GM18502 (cell line): ENCODE measurements around the gene RBPJL.
"Not testable (repeated sequence)": the region's sequence is repeated elsewhere in the genome, so short reads cannot be mapped to it uniquely, and the experiment has no call there.

Experiments
- ATAC-seq: cut with Tn5 transposase; IDR thresholded peaks from one replicate; pipeline ENCODE4 v1.9.1; 2021; ENCODE audit warnings: mild to moderate bottlenecking; ENCODE audit not compliant: unreplicated experiment, poor library complexity

RBPJL gene

DNA sequence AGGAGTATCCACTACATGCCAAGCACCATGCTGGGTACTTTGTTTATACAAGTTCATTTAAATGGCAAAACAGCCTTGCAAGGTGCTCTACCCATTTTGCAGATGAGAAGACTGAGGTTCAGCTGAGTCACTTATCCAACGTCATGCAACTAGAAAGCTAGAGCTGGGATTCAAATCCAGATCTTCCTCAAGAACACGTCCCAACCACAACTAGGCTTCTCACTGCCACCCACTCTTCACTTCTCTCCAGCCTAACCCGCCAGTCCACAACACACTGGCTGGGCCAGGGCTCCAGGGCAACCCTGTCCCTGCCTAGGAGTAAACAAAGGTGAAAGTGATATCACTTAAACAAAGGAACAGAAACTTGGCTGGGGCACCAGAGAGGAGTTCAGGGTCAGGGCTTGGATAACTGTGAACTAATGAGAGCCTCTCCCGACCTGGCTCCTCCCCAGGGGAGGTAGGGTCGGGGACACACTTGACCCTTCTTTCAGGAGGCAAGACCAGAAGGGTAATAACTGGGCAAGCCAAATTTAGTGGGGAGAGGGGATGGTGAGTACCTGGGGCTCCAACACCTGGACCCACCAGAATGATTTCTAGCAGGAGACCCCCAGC is 33.7 kb downstream of the RBPJL start:
- ATAC-seq = no peak

- no peak for ATAC-seq
These were observed 34.3 kb downstream of the RBPJL start for GRCh38 chr20:45340951-45341350.

GRCh38 chr20:45341579-45341938 is 34.9 kb downstream of the RBPJL start:
- no peak for ATAC-seq

GRCh38 chr20:45341939-45342854 is 35.6 kb downstream of the RBPJL start:
- no peak for ATAC-seq

DNA sequence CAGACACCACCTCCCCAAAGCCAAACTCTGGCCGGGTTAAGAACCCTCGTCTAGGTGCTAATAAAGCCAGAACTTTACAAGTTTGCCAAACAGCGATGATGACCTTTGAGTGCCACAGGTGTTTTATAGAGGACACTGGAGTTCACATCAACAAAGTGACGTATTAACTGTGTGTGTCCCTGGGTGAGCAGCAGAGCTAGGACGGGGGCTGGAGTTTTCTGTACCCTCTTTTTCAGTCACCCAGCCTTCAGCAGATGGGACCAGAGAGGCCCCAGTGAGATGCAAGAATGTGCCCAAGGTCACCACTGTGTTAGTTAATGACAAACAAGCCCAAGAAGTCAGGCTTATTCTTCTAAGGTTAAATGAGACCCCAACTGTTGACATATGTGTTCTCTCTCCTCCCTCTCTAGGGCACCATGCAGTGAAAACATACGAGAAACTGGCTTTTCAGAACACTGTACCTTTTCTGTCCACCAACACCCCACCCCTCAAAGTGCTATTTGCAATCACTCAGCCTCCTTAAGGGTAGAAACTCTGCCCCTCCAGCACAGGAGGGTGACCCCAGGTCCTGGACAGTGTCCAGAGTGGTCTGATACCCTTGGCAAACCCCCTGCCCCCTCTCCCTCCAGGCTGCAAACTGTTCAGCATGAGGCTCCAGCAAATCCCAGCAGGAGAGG is 36.4 kb downstream of the RBPJL start:
- ATAC-seq = no peak

- ATAC-seq = no peak
These were observed 37.0 kb downstream of the RBPJL start for GRCh38 chr20:45343532-45344167.

DNA sequence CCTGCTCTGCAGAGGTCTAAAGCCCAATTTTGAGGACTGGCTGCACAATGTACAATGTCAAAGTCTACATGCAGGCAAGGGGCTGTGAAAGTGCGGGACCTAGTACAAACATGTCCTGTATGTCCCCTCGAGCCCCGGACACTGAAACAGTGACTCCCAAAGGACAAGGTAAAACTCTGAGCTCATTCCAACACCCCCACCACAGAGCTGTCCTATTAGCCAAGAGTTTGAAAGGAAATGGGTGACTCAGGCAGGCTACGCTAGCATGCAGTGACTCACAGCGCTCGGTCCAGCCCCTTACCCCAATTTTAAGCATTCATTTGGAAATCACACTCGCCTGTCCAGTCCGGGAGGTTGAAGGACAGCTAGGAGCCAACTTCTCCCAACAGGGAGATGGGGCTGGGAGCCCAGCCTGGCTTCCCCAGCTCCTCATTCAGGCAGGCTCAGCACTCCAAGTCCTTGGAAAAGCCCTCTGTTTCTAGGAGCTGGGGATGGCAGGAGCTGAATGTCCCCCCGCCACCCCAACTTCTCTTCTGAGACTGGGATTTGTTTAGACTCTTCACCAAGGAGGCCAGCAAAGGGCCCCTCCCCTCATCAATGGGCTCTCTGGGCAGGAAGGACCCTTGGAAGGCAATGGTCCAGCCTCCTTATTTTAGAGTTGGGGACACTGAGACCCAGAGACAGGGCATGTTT is 37.7 kb downstream of the RBPJL start:
- no peak for ATAC-seq

- no peak for ATAC-seq
These were observed 38.7 kb downstream of the RBPJL start for GRCh38 chr20:45345104-45345936.

- no peak for ATAC-seq
These were observed 39.7 kb downstream of the RBPJL start for GRCh38 chr20:45346291-45346718.

DNA sequence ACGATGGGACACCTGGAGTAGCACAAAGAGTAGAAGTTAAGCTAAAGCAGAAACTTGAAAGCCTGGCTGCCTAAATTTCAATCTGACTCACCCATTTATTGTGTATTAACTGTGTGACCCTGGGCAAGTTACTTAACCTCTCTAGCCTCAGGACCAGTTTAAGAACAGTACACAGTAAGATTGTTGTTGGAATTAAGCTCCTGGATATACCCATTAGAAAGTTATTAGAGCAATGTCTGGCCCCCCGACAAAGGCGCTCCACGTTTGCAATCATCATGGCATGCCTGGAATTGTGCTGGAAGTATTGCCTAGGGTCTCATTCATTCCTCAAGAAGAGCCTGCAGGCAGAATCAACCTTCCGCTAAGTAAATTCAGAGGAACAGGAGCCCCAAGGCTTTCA is 40.2 kb downstream of the RBPJL start:
- no peak for ATAC-seq

DNA sequence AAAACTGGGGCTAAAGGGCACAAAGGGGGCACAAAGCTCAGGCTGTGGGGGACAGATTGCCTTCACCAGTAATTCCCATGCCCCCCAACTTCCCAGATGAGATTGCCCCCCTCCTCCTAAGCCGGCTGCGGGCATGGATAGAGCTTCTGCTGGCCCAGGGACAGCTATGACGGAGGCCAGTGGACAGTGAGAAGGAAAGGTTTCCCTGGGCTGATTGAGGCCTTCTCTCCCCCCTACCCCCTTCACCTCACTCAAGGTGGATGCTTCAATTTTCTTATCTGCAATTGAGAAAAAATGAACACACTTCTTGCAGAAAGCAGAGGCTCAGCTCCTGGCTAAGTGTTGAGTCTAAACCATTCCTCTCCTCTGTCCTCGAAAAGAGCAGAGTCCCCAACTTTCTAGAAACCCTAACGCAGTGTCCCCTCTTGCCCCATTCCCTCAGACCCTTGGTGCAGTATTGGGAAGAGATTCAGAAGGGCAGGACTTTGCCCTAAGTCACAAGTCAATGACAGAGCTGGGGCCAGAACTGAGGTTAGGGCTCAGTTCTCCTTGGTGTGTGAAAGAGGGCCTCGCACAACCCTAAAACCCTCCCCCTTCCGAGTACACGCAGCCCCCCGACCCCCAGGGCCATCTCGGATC is 40.8 kb downstream of the RBPJL start:
- no peak for ATAC-seq

DNA sequence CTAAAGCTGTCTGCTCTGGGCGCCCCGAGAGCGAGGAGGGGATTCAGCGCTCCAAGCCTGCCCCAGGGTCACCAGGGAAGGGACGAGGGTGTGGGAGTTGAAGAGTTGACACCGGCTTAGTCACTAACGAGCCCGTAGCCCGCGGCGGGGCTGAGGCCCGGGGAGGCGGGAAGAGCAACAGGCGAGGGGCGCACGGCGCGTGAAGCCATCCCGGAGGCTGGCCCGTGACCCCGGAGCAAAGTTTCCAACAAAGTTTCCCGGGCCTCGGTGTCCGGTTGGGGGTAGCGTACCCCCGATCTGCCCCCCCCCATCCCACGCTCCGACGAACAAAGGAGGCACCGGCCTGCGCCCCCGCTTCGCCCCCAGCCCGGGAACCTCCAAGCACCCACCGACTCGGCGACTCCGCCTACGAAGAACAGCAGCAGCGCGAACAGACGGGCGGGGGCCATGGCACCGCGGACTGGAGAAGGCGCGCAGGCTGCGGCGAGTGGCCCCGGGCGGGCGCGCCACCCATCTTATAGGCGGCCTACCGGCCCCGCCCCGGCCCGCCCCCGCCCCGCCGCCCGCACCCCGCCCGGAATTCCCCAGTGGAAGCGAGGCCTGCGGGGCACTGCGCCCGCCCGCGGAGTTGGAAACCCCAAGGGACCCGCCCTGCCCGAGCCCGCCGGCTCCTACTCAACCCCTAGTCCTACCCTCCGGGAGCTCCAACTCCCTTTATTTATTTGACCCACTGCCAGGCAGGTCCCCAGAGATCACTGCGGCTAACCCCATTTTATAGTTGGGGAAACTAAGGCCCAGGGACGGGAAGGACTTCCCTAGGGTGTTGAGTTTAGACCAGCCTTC is 41.5 kb downstream of the RBPJL start, which contains the start of gene SDC4:
TSS of gene SDC4 (minus strand) at position 489 of the 843 bp plus-strand sequence. CDS start at position 449, 40 bp downstream.
- no peak for ATAC-seq

DNA sequence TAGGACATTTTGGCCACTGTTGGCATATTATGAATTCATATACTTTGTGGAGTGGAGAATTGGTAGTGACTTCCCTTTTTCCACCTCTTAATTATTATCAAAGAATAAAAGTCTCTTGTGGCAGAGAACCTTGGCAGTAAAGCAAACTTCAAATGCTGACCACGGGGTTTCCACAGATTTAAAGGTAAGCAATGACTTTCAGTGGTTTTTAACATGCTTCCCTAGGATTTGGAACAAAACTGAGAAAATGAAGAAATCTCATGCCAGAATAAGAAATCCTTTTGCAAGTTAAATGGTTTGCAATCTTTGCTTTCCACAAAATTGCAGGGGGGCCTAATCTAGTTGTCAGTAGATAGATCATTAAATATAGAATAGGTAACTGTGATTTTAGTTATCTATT is 43.6 kb downstream of the RBPJL start:
- ATAC-seq = no peak

DNA sequence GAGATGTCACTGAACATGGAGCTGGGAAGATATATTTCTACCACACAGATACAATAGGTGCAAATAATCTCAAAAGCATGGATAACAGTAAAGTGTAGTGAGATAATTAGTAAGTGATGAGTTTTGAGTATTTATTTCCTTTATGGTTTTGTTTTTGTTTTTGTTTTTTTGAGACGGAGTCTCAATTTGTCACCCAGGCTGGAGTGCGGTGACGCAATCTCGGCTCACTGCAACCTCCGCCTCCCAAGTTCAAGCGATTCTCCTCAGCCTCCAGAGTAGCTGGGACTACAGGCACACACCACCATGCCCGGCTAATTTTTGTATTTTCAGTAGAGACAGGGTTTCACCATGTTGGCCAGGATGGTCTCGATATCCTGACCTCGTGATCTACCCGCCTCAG is 44.2 kb downstream of the RBPJL start:
- not testable (repeated sequence) for ATAC-seq

DNA sequence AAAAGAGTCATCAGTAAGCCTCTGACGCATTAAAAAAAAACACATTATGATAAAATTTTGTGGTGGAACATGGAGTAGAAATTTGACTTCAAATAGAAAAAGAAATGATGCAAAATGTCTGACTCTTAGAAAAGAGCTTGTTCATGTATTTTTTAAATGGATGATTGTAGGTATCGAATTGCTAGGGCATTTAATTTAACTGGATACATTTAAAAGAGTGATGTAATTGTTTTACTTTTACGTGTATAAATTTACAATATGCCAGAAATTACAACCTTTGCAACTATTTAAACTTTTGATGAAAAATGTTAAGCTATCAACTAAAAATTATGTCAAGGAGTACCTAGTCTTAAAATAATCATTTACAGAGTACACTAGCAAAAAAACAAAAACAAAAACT is 46.1 kb downstream of the RBPJL start:
- no peak for ATAC-seq

DNA sequence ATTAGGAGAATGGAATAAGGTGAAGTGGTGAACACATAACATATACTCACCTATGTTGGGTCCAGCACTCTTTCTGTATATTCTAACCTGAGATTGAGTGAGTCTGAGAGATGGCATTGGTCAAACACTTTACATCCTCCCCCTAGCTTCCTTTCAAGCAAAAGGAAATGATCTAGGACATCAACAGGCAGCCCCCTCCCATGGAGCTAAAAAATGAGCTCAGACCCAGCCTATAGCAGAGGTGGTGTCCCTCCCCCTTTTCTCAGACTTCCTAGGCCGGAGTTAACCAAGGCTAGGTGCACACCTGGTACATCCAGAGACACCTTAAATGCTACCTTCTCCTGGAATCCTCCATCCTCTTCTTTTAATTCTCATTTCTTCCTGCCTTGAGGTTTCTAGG is 47.1 kb downstream of the RBPJL start:
- ATAC-seq = no peak

- ATAC-seq = no peak
These were observed 48.0 kb downstream of the RBPJL start for GRCh38 chr20:45354423-45355208.
